HepG2 (cell line): ENCODE results near the gene TRANK1. TPM values are rescaled to one million over a fixed set of nuclear protein-coding genes. Genes with fewer than 3 reads are reported as not detected.

Experiments used
- ARNT ChIP-seq: fragments of 450-650 bp; IDR thresholded peaks from 2 replicates; pipeline ENCODE4 v1.6.1; 2017
- GATAD2A ChIP-seq: IDR thresholded peaks from 2 replicates; pipeline ENCODE4 v1.6.1; 2016
- ISL2 ChIP-seq: sonication (generic); formaldehyde crosslinking; IDR thresholded peaks from 2 replicates; pipeline ENCODE4 v1.5.0; 2020; ENCODE audit warnings: missing genetic modification reagents
- MED13 ChIP-seq: sonication (generic); formaldehyde crosslinking; IDR thresholded peaks from 2 replicates; pipeline ENCODE4 v1.5.0; 2020; ENCODE audit warnings: missing genetic modification reagents
- PHB2 ChIP-seq: fragments of 450-650 bp; IDR thresholded peaks from 2 replicates; pipeline ENCODE4 v1.6.1; 2018; ENCODE audit not compliant: partially characterized antibody
- TAF15 ChIP-seq: fragments of 200-400 bp; formaldehyde crosslinking; IDR thresholded peaks from one replicate; pipeline ENCODE4 v1.6.1; 2018; ENCODE audit warnings: mild to moderate bottlenecking, low read depth, low read length; ENCODE audit not compliant: poor library complexity, severe bottlenecking
- TMF1 ChIP-seq: sonication (generic); formaldehyde crosslinking; IDR thresholded peaks from 2 replicates; pipeline ENCODE4 v1.8.1; 2022; ENCODE audit warnings: low read depth, missing genetic modification reagents
- XRCC5 ChIP-seq: fragments of 200-400 bp; formaldehyde crosslinking; optimal IDR thresholded peaks from 2 replicates; pipeline ENCODE3; 2017; ENCODE audit warnings: mild to moderate bottlenecking, low read length
- ZFAT ChIP-seq: sonication (generic); formaldehyde crosslinking; conservative IDR thresholded peaks from 2 replicates; pipeline ENCODE4 v1.8.1; 2023; ENCODE audit warnings: missing genetic modification reagents, inconsistent platforms
- ZFYVE20 ChIP-seq: sonication (generic); formaldehyde crosslinking; IDR thresholded peaks from 2 replicates; pipeline ENCODE4 v1.8.0; 2023; ENCODE audit warnings: low read depth, mild to moderate bottlenecking, moderate library complexity, missing genetic modification reagents, borderline replicate concordance
- ZNF337 ChIP-seq: sonication (generic); formaldehyde crosslinking; IDR thresholded peaks from 2 replicates; pipeline ENCODE4 v1.5.1; 2020; ENCODE audit warnings: missing genetic modification reagents, low read depth, mild to moderate bottlenecking, borderline replicate concordance
- ZNF552 ChIP-seq: sonication (generic); formaldehyde crosslinking; IDR thresholded peaks from 2 replicates; pipeline ENCODE4 v1.9.0; 2022; ENCODE audit warnings: missing genetic modification reagents, mild to moderate bottlenecking, borderline replicate concordance
- ZNF558 ChIP-seq: sonication (generic); formaldehyde crosslinking; IDR thresholded peaks from 2 replicates; pipeline ENCODE4 v1.9.0; 2022; ENCODE audit warnings: mild to moderate bottlenecking, missing genetic modification reagents, borderline replicate concordance
- ZNF562 ChIP-seq: sonication (generic); formaldehyde crosslinking; IDR thresholded peaks from 2 replicates; pipeline ENCODE4 v1.8.0; 2022; ENCODE audit warnings: missing genetic modification reagents, borderline replicate concordance
- ZNF674 ChIP-seq: sonication (generic); formaldehyde crosslinking; IDR thresholded peaks from 2 replicates; pipeline ENCODE4 v1.5.0; 2020; ENCODE audit warnings: low read depth, mild to moderate bottlenecking, missing genetic modification reagents
- ZNF703 ChIP-seq: sonication (generic); formaldehyde crosslinking; IDR thresholded peaks from 2 replicates; pipeline ENCODE4 v1.5.1; 2020; ENCODE audit warnings: missing genetic modification reagents, mild to moderate bottlenecking, moderate library complexity, borderline replicate concordance
- ZNF768 ChIP-seq: sonication (generic); formaldehyde crosslinking; IDR thresholded peaks from 2 replicates; pipeline ENCODE4 v1.4.0; 2020; ENCODE audit warnings: missing genetic modification reagents
- polyA plus RNA-seq, 8 experiments: library from polyadenylated mRNA; depleted of rRNA in 3 of 8; stranded (reverse) in 7 of 8; unstranded in 1 of 8; fragments of >200 nt; fragmentation: Illumina TruSeq in 4 of 8; extraction: Trizol in 4 of 8; gene quantifications; 2 replicates each; pipeline versions ENCODE4 v1.2.1 to v1.2.3, GENCODE V29; 2011 to 2016; ENCODE audit warnings: low read depth in 4 of 8, missing spikeins in 1 of 8, mixed read lengths in 1 of 8; ENCODE audit not compliant: insufficient read depth in 1 of 8
- total RNA-seq, 5 experiments: library from RNA; depleted of rRNA; stranded (reverse); fragments of >200 nt; fragmentation: Illumina TruSeq; extraction: Trizol; gene quantifications; 2 replicates each; pipeline ENCODE4 v1.2.3, GENCODE V29; 2016; ENCODE audit warnings: low read depth in 1 of 5
- TF ChIP-seq, protein P1 (sequence below): IDR thresholded peaks from 2 replicates; pipeline ENCODE4 v1.6.1; 2016; ENCODE audit warnings: control low read depth
- TF ChIP-seq, protein P2 (sequence below): sonication (generic); formaldehyde crosslinking; IDR thresholded peaks from 2 replicates; pipeline ENCODE4 v1.4.0; 2020; ENCODE audit warnings: missing genetic modification reagents
- TF ChIP-seq, protein P3 (sequence below): sonication (generic); formaldehyde crosslinking; IDR thresholded peaks from 2 replicates; pipeline ENCODE4 v1.9.0; 2022; ENCODE audit warnings: missing genetic modification reagents, mild to moderate bottlenecking, borderline replicate concordance
- TF ChIP-seq, protein P4 (sequence below): sonication (generic); formaldehyde crosslinking; IDR thresholded peaks from 2 replicates; pipeline ENCODE4 v1.9.0; 2021; ENCODE audit warnings: missing genetic modification reagents, mild to moderate bottlenecking, borderline replicate concordance

The TRANK1 gene
- total and polyA plus RNA-seq, 2 of the 13 experiments (the other 11 are each of a cell fraction or from before 2014, with no cell fraction given): 0.13 to 0.32 TPM

DNA sequence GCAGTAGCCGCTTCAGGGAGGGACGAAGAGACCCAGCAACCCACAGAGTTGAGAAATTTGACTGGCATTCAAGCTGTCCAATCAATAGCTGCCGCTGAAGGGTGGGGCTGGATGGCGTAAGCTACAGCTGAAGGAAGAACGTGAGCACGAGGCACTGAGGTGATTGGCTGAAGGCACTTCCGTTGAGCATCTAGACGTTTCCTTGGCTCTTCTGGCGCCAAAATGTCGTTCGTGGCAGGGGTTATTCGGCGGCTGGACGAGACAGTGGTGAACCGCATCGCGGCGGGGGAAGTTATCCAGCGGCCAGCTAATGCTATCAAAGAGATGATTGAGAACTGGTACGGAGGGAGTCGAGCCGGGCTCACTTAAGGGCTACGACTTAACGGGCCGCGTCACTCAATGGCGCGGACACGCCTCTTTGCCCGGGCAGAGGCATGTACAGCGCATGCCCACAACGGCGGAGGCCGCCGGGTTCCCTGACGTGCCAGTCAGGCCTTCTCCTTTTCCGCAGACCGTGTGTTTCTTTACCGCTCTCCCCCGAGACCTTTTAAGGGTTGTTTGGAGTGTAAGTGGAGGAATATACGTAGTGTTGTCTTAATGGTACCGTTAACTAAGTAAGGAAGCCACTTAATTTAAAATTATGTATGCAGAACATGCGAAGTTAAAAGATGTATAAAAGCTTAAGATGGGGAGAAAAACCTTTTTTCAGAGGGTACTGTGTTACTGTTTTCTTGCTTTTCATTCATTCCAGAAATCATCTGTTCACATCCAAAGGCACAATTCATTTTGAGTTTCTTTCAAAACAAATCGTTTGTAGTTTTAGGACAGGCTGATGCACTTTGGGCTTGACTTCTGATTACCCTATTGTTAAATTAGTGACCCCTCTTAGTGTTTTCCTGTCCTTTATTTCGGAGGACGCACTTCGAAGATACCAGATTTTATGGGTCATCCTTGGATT, 48.8 kb upstream of the TRANK1 start, which contains the start of gene MLH1 (continued):
- TF ChIP-seq XRCC5 (no peak), ZNF703 (CRISPR knock-in tag) (no peak), ZNF768 (CRISPR knock-in tag) (no peak), ISL2 (CRISPR knock-in tag) (no peak; the same call in none of the 2 replicates), ZNF674 (CRISPR knock-in tag) (no peak), ZNF337 (CRISPR knock-in tag) (0 out of 2 replicates have a peak, but pooled peaks have one; percentile 19), ZNF558 (CRISPR knock-in tag) (no peak; the same call in 1 of the 2 replicates), ZNF562 (CRISPR knock-in tag) (no peak), GATAD2A (CRISPR knock-in tag) (0 out of 2 replicates have a peak, but pooled peaks have one; percentile 18), TMF1 (CRISPR knock-in tag) (no peak; the same call in 1 of the 2 replicates), ZFYVE20 (no peak), ZFAT (CRISPR knock-in tag) (no peak), PHB2 (no peak), MED13 (CRISPR knock-in tag) (no peak), ARNT (no peak), TAF15 (no peak), ZNF552 (CRISPR knock-in tag) (no peak)
- TF ChIP-seq, protein P1, sequence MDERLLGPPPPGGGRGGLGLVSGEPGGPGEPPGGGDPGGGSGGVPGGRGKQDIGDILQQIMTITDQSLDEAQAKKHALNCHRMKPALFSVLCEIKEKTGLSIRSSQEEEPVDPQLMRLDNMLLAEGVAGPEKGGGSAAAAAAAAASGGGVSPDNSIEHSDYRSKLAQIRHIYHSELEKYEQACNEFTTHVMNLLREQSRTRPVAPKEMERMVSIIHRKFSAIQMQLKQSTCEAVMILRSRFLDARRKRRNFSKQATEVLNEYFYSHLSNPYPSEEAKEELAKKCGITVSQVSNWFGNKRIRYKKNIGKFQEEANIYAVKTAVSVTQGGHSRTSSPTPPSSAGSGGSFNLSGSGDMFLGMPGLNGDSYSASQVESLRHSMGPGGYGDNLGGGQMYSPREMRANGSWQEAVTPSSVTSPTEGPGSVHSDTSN (CRISPR knock-in tag): peak; percentile 99
- TF ChIP-seq, protein P2, sequence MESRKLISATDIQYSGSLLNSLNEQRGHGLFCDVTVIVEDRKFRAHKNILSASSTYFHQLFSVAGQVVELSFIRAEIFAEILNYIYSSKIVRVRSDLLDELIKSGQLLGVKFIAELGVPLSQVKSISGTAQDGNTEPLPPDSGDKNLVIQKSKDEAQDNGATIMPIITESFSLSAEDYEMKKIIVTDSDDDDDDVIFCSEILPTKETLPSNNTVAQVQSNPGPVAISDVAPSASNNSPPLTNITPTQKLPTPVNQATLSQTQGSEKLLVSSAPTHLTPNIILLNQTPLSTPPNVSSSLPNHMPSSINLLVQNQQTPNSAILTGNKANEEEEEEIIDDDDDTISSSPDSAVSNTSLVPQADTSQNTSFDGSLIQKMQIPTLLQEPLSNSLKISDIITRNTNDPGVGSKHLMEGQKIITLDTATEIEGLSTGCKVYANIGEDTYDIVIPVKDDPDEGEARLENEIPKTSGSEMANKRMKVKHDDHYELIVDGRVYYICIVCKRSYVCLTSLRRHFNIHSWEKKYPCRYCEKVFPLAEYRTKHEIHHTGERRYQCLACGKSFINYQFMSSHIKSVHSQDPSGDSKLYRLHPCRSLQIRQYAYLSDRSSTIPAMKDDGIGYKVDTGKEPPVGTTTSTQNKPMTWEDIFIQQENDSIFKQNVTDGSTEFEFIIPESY: no peak
- TF ChIP-seq, protein P3, sequence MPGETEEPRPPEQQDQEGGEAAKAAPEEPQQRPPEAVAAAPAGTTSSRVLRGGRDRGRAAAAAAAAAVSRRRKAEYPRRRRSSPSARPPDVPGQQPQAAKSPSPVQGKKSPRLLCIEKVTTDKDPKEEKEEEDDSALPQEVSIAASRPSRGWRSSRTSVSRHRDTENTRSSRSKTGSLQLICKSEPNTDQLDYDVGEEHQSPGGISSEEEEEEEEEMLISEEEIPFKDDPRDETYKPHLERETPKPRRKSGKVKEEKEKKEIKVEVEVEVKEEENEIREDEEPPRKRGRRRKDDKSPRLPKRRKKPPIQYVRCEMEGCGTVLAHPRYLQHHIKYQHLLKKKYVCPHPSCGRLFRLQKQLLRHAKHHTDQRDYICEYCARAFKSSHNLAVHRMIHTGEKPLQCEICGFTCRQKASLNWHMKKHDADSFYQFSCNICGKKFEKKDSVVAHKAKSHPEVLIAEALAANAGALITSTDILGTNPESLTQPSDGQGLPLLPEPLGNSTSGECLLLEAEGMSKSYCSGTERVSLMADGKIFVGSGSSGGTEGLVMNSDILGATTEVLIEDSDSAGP: no peak; the same call in 1 of the 2 replicates
- TF ChIP-seq, protein P4, sequence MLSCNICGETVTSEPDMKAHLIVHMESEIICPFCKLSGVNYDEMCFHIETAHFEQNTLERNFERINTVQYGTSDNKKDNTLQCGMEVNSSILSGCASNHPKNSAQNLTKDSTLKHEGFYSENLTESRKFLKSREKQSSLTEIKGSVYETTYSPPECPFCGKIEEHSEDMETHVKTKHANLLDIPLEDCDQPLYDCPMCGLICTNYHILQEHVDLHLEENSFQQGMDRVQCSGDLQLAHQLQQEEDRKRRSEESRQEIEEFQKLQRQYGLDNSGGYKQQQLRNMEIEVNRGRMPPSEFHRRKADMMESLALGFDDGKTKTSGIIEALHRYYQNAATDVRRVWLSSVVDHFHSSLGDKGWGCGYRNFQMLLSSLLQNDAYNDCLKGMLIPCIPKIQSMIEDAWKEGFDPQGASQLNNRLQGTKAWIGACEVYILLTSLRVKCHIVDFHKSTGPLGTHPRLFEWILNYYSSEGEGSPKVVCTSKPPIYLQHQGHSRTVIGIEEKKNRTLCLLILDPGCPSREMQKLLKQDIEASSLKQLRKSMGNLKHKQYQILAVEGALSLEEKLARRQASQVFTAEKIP (CRISPR knock-in tag): no peak
